DMS53 treated with DMSO at 0.1 percent for 48 hours (cell line): Measurements from ENCODE around the gene DTNBP1.

Experiments used
- DNase-seq: peaks from one replicate; lab custom pipeline; 2025; ENCODE audit not compliant: unreplicated experiment; lab: John Stamatoyannopoulos, UW

DTNBP1 gene

GRCh38 chr6:15517600-15517999, 145.2 kb downstream of the DTNBP1 start:
- DNase-seq, result no peak

- DNase-seq, result no peak
Observed at GRCh38 chr6:15516923-15517560, 145.8 kb downstream of the DTNBP1 start.

- no peak for DNase-seq
Observed at GRCh38 chr6:15516378-15516777, 146.4 kb downstream of the DTNBP1 start.

GRCh38 chr6:15515660-15516375, 147.0 kb downstream of the DTNBP1 start:
- DNase-seq, result no peak

GRCh38 chr6:15515226-15515625, 147.6 kb downstream of the DTNBP1 start:
- no peak for DNase-seq

- DNase-seq, result no peak
Observed at GRCh38 chr6:15513801-15514711, 148.8 kb downstream of the DTNBP1 start.

- DNase-seq, result no peak
Observed at GRCh38 chr6:15513131-15513771, 149.6 kb downstream of the DTNBP1 start.

GRCh38 chr6:15512721-15513120, 150.1 kb downstream of the DTNBP1 start:
- DNase-seq, result no peak

GRCh38 chr6:15512126-15512525, 150.7 kb downstream of the DTNBP1 start:
- DNase-seq, result no peak

- no peak for DNase-seq
Observed at GRCh38 chr6:15511248-15512125, 151.3 kb downstream of the DTNBP1 start.

GRCh38 chr6:15510536-15511247, 152.1 kb downstream of the DTNBP1 start:
- no peak for DNase-seq

GRCh38 chr6:15510121-15510520, 152.7 kb downstream of the DTNBP1 start:
- DNase-seq, result no peak

- no peak for DNase-seq
Observed at GRCh38 chr6:15509335-15509933, 153.4 kb downstream of the DTNBP1 start.

GRCh38 chr6:15508931-15509330, 153.9 kb downstream of the DTNBP1 start:
- no peak for DNase-seq

GRCh38 chr6:15508441-15508871, 154.4 kb downstream of the DTNBP1 start:
- DNase-seq, result no peak

- no peak for DNase-seq
Observed at GRCh38 chr6:15507746-15508145, 155.1 kb downstream of the DTNBP1 start.

- DNase-seq, result no peak
Observed at GRCh38 chr6:15507221-15507620, 155.6 kb downstream of the DTNBP1 start.

- DNase-seq, result no peak
Observed at GRCh38 chr6:15506066-15506465, 156.8 kb downstream of the DTNBP1 start.

- no peak for DNase-seq
Observed at GRCh38 chr6:15505463-15505918, 157.3 kb downstream of the DTNBP1 start.
